ENCODE measurements around the gene INPP4A. TPM values are rescaled to one million over a fixed set of nuclear protein-coding genes. Genes with fewer than 3 reads are reported as not detected.

The INPP4A gene
- total and polyA plus RNA-seq, 9 of the 15 experiments (the other 6 are each of a cell fraction or from before 2014, with no cell fraction given): 1.8 to 15.7 (median 8.3) TPM

DNA sequence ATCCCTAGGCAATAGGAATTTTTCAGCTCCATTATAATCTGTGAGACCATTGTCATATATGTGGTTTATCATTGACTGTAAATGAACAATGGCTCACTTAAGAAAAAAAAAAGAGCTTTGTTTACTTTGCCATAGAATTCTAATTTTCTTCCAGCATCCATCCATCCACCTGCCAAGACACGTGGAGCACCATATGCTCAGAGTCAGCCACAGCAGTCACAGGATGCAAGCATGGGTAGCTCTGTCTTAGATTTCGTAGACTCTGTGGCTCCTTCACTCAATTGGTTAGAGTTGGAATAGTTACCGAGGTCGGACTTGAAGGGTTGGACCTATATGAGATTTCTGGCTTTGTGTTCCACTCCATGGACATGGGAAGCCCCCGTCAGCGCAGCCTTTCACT, 88.1 kb downstream of the INPP4A start (continued):
- TF ChIP-seq E4F1 (CRISPR knock-in tag; IDR thresholded peaks at IDR 0.05; ENCODE audit: borderline replicate concordance): no peak
- TF ChIP-seq SRF (CRISPR knock-in tag; IDR thresholded peaks at IDR 0.05): no peak
- TF ChIP-seq XRCC4 (IDR thresholded peaks at IDR 0.05; ENCODE audit: extremely low read depth, insufficient read depth, insufficient read length): no peak
- TF ChIP-seq SRSF9 (IDR thresholded peaks at IDR 0.05; ENCODE audit: borderline replicate concordance, low read depth, low read length): no peak
- TF ChIP-seq KDM4B (IDR thresholded peaks at IDR 0.05; ENCODE audit: borderline replicate concordance in 2 of 2, low read depth in 1 of 2): no peak
- no peak for TF ChIP-seq CXXC5 (CRISPR knock-in tag; IDR thresholded peaks at IDR 0.05)

DNA sequence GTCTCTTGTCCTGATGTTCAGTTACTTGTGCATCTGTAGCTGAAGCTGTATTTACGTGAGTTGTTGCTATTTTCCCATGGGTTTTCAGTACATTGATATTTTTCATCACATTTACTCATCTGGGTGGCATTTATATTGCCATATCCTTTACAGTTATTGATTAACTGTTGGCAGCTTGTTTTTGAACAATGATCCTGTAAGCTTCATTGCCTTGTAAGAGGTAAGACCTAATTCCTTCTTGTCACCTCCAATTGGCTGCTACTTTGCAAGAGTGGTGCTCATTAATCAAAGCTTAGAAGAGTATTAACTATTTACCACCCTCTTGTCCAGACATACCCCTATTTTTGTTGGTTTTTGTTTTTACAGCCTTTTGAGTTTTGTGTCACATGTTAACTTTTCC, 88.9 kb downstream of the INPP4A start:
- ATAC-seq: no peak
- H3K4me3 ChIP-seq: no peak overlapping the region
- intact Hi-C loops (cut with micrococcal nuclease): no loop called here
- H4K20me1 ChIP-seq (replicated peaks; ENCODE audit: control insufficient read depth, insufficient read depth, low read length): 0 out of 2 replicates have a peak, but pooled peaks cover 2% of the 10 kb centered on the region
- no peak overlapping the region for H3K4me2 ChIP-seq (ENCODE audit: insufficient read depth, low read length)
- H3K9me3 ChIP-seq (replicated peaks; ENCODE audit: control insufficient read depth, insufficient read depth, low read depth, low read length): no peaks in the 10 kb centered on the region
- DNase-seq (ENCODE audit: extremely low read depth in 1 of 4, low spot score in 3 of 4): no peak
- no peaks in the 10 kb centered on the region for H3K4me1 ChIP-seq (replicated peaks in 1 of 2; ENCODE audit: control insufficient read depth in 2 of 2, insufficient read depth in 2 of 2, low read length in 2 of 2)
- H3K9me1 ChIP-seq (ENCODE audit: control insufficient read depth, insufficient read depth, low read length): no peaks in the 10 kb centered on the region
- no peak overlapping the region for H3K27ac ChIP-seq (ENCODE audit: extremely low read depth, low read depth, low read length)
- BruUV-seq (replicated peaks): no TSS peak
- H3K79me2 ChIP-seq (ENCODE audit: control insufficient read depth, insufficient read depth, low read length): no peaks in the 10 kb centered on the region
- H3K27me3 ChIP-seq (ENCODE audit: control insufficient read depth in 2 of 2, insufficient read depth in 2 of 2, low read length in 2 of 2): no peaks in the 10 kb centered on the region
- H3K9ac ChIP-seq (ENCODE audit: insufficient read depth in 1 of 2, low read depth in 2 of 2, low read length in 2 of 2): no peak overlapping the region
- no peak for FAIRE-seq
- ChIA-PET POLR2A (interaction anchor here (0.7 to 1.8 kb wide), 3 partner anchors 26 to 129 kb away, joined by 3 to 5 read pairs (median 3); no protein-coding TSS in a partner anchor), CTCF (ENCODE audit: low intra/inter-chr PET ratio) (no interaction called here)
- 80% methylated on average over 1 of the region's 1 CpG for WGBS (ENCODE audit: insufficient coverage, low coverage, missing lambda C conversion rate)
- H3K36me3 ChIP-seq (ENCODE audit: control insufficient read depth, insufficient read depth, low read length): peaks cover 4% of the 10 kb centered on the region; the same call in 2 of the 3 replicates
- in situ Hi-C loops (cut with MboI): no loop called here
- no peak overlapping the region for H2AFZ ChIP-seq (ENCODE audit: low read depth, low read length)
- TF ChIP-seq, protein P1, sequence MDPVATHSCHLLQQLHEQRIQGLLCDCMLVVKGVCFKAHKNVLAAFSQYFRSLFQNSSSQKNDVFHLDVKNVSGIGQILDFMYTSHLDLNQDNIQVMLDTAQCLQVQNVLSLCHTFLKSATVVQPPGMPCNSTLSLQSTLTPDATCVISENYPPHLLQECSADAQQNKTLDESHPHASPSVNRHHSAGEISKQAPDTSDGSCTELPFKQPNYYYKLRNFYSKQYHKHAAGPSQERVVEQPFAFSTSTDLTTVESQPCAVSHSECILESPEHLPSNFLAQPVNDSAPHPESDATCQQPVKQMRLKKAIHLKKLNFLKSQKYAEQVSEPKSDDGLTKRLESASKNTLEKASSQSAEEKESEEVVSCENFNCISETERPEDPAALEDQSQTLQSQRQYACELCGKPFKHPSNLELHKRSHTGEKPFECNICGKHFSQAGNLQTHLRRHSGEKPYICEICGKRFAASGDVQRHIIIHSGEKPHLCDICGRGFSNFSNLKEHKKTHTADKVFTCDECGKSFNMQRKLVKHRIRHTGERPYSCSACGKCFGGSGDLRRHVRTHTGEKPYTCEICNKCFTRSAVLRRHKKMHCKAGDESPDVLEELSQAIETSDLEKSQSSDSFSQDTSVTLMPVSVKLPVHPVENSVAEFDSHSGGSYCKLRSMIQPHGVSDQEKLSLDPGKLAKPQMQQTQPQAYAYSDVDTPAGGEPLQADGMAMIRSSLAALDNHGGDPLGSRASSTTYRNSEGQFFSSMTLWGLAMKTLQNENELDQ (CRISPR knock-in tag; IDR thresholded peaks at IDR 0.05; ENCODE audit: borderline replicate concordance): no peak
- no peak for TF ChIP-seq ZNF696 (CRISPR knock-in tag; conservative IDR thresholded peaks at IDR 0.05)
- no peak for TF ChIP-seq KAT2B (IDR thresholded peaks at IDR 0.05; ENCODE audit: low read depth, low read length)
- TF ChIP-seq ZBTB1 (CRISPR knock-in tag; IDR thresholded peaks at IDR 0.05; ENCODE audit: borderline replicate concordance, low read depth): no peak
- no peak for TF ChIP-seq ZNF239 (CRISPR knock-in tag; IDR thresholded peaks at IDR 0.05)
- no peak for TF ChIP-seq KLF16 (IDR thresholded peaks at IDR 0.05)
- no peak for TF ChIP-seq EHMT2 (IDR thresholded peaks at IDR 0.05)
- TF ChIP-seq ZKSCAN1 (IDR thresholded peaks at IDR 0.05; ENCODE audit: low read depth, low read length): no peak
